NCI-H128 (cell line): ENCODE data around the gene HEMK1.

Experiments
- DNase-seq: peaks from one replicate; lab custom pipeline; 2025; ENCODE audit not compliant: unreplicated experiment; lab: John Stamatoyannopoulos, UW

Gene HEMK1

DNA sequence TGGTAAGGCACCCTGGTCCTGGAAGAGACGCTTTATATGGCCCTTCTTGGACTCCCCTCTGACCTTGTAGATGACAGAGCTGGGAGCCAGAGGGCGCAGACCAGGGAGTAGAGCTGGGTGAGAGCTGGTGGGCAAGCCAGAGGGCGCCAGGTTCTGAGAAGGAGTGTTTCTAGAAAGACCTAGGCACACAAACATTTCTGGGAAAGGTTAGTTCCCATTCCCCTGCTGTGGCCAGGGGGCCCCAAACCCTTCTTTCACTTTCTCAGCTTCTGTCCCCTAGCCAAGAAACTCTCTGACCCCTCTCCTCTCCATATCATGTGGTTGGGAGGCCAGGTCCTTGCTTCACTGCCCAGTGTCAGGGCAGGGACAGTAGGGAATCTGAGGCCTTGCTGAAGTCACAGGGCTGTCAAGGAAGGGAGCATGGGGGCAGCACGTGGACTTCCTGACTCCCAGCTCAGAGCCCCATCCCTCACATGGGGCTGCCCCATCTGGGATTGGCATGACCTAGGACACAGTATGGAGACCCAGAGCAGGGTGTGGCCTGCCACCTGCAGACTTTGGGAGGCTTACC is 3.6 kb downstream of the HEMK1 start:
- DNase-seq, result no peak

DNA sequence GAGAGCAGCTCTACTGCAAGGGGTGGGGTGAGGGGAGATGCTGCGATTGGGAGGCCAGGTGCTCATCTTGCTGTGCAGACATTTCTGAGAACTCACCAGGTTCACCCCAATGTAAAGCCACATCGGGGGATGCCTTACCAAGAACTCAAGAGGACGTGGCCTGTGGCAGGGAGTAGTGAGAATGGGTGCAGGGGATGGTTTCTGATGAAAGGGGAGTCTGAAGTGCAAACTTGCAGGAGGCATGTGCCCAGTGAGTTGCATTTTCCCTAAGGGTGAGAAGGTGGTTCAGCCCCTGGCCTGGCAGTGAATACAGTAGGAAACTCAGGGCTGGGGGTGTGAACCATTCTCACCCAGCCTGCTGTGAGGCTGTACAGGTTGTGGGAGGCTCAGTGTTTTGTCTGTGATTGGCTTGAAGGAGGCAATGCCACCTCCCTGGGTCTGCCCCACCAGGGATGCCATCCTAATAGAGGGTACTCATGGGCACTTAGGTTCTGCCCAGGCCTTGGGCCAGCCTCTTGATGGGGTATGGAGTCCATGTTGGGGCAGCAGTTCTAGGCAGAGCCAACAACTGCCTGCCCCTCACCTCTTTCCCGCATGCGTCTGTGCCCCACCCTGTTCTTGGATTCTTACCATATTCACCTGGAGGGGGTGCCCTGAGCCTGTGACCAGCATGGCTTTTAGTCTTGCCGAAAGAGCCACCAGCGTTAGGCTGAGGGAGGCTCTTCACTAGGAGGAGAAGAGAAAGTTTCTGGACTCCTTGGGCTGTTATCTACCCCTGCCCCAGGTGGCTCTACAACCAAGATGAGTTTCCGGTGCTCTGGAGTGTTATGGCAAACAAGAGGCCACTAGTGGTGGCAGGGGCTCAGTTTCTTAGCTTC is 4.5 kb downstream of the HEMK1 start:
- no peak for DNase-seq

DNA sequence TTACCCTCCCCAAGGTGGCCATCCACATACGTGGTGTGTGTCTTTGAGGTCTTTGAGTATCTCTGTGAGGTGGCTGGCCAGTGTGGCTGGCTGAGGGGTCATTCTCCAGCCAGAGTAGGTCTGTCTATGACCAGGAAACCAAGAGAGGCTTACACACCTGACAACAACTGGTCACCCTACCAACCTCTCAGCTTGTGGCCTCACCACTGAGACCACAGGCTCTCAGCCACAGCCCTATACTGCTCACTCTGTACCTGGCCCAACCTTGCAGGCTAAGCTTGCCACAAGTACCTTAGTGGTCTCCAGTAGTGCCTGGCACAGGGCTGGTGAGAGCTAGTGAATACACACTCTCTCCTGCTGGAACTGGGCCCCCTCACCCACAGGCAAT is 5.1 kb downstream of the HEMK1 start:
- DNase-seq, result no peak

DNA sequence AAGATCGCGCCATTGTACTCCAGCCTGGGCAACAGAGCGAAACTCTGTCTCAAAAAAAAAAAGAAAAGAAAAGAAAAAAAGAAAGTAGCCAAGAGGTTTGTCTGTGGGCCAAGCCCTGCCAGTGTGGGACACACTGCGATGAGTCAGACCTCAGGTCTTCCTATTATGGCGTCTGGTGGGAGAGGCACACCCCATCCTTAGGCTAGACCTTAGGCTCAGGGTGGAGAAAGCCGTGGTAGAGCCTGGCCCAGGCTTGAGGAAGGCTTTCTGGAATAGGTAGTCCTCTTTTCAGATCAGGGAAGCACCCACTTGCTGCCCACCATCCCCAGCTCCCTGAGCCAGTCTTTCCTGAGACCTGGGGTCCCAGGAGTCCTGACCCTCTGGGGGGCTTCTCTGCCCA is 6.0 kb downstream of the HEMK1 start:
- no peak for DNase-seq

DNA sequence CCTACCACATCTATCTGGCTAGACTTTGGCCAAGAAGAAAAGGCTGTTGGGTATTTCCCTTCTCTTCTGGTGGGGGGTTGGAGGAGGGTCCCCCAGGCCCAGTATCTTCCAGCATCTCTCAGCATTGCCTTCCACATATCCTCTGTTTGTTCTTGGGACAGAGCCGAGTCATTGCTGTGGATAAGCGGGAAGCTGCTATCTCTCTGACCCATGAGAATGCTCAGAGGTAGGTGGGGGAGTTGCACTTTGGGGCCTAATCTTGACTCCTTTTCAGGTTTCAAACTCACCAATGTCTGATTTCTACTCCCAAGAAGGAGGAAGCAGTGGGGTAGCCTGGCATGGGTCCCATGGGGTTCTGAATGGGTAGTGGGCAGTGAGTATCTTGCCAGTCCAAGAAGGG is 8.0 kb downstream of the HEMK1 start:
- DNase-seq, result no peak

DNA sequence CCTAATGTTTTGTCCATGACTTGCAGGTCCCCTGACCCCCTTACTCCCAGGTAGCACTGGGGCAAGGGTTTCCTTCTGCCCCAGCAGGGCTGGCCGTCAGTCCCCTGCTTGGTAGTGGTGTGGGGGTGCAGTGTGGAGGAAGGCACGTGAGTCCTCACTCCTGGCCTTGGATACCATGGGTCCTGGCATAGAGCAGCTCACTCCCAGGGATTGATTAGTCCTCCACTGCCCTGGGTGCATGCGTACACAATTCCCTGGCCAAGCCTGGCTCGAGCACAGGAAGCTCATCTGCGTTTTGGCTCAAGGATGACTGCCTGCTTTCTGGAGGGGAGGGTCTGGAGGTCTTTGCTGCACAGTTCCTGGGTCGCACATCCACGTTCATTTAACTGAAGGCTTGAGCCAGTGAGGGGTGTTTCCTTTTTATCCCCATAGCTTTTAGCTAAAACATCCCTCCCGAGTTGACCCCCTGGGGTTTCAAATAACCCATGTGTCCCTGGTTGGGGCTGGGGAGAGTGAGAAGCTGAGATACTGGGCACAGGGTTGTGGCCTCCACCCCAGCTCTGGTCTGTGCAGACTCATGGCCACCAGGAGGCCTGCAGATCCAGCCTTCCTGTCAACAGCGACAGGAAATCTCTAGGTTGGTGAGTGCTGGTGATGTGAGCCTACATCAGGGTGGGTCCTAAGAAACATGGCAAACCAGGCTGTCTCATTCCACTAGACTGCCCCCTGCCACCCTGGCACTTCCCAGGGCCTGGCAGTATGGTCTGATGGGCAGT is 11.5 kb downstream of the HEMK1 start:
- no peak for DNase-seq

GRCh38 chr3:50581459-50581842 is 12.1 kb downstream of the HEMK1 start:
- no peak for DNase-seq

DNA sequence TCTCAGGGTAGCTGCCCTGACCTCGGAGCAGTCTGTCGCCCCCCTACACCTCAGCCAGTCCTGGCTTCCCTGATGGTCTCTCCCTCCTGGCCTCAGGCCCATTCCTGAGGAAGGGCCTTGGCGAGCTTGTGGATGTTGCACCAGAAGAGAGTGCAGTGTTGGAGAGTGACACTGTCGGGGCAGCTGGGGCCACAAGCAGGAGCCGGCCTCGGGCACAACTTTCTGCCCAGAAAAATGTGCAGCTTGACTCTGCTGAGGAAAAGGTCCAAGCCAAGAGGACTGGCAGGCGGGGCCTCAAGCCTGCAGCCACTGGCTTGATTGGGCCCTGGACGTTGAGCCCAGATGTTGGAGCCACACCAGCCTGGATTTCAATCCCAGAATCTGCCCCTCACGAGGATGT is 12.8 kb downstream of the HEMK1 start:
- no peak for DNase-seq

GRCh38 chr3:50583897-50584296 is 14.6 kb downstream of the HEMK1 start:
- DNase-seq, result no peak

- DNase-seq, result no peak
Measured at GRCh38 chr3:50584391-50584790, 15.1 kb downstream of the HEMK1 start.

DNA sequence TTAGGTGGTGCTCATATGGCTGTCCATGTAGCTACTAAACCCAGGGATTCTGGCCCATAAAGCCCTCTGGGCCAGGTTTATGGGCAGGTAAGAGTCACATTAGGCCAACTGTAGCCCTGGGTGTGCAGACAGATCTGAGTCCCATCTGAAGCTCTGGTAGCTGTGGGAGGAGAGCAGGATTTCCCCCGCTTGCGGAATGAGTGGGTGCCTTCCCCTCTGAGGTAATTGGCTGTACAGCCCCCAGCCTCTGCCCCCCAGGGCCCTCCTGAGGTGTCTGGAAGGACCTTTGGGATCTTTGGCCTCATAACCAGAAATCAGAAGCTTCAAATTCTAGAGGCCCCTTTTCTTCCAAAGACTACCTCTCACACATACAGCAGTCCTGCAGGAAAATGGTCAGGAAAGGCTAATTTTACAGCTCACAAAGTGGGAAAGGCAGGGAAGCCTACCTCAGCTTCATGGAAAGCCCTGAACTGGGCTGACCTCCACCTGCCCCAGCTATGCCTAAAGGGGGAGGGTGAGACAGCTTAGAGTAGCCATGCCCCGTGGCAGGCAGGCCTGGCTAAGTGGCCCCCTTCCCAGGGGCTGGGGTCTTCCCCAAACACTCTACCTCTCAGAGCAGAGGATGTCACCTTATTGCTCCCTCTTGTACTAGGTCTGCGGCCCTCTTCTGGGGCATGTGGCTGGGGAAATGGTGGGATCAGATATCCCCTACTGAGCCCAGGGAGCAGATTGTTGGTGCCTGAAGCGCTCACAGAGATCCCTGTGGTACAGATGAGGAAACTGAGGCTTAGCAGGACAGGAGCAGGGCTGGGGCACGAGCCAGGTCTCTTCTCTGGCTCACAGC is 16.8 kb downstream of the HEMK1 start:
- DNase-seq, result no peak

- DNase-seq, result no peak
Measured at GRCh38 chr3:50586763-50587070, 17.4 kb downstream of the HEMK1 start.

DNA sequence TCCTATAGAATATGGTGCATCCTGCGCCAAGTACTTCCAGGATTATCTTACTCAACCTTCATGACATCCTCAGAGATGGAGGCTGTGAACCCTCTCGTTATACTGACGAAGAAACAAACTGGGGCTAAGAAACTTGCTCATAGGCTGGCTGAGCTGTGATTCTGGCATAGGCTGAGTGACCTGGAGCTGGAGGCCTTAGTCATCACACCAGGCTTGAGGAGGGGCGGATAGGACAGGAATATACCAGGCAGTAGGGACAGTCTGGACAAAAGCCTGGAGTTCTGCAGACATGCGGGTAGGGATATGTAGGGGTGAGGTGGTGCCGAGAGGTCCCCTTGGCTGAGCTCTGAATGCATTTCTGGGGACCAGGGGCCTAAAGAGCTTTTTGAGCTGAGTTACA is 18.1 kb downstream of the HEMK1 start:
- DNase-seq, result no peak

DNA sequence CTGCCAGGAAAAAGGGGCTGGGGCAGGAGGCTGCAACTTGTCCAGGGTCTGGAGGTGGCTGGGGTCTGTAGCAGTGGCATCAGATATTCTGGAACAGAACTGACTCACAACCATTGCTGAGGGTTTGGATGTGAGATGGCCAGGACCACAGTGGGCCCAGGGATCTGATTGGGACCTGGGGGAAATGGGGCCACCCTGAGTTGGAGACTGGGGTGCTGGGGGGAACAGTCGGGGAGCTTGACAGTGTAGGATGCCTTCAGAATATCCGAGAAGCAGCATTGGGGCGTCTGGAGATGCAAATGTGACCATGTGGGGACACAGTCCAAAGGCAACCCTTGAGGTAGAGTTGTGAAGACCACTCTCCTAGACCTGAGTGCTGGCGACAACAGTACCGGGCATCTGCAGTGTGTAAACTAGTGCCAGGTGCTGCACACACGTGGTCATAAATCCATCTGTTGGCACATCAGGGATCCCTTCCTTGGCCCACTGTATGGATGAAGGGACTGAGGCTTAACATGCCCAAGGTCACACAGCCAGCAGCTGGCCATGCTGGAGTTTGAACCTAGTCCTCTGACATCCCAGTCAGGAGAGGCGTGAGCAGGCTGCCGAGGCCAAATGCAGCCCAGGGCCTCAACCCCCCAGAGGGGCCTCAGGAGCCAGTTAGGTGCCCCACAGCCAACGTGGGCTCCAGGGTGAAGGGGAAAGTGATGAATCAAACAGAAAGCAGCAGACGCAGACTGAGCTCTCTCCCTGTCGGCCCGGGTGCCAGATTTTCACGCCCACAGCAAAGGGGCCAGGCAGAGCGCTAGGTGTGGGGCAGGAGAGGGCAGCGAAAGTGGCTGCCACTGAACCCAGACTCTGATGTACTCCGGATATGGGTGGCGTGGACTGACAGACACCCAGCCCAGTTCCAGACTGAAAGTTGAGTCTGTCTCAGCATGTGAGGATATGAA is 18.8 kb downstream of the HEMK1 start:
- DNase-seq, result no peak

DNA sequence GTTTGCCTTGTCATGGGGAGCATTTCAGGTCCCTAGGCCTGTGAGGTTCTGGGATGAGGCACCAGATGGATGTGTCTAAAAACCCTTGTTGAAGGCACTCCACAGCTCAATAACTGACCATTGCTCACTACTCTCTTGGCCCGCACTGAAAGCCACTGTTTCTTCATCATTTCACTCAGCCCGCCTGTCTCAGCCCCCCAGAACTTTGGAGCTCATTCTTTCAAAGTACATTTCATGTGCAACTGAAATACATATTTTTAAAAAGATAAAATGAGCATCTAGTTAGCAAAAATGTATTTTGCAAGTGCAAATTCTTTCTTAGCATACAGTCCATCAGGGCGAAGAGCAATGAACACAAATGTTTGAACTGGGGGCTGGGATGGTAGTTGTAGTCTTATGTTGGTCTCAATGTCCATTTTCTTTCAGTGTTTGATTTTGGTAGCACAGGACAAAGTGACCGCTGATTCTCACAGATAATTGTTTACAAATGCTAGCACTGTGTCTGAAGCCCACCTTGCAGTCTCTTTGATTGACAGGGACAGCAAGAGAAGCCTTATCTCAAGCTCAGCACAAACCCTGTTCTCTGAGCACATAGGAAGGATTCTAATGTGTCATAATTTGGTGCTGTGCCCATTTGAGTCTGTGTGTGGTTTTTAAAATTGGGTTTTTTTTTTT is 19.6 kb downstream of the HEMK1 start:
- DNase-seq, result no peak

- DNase-seq, result no peak
Measured at GRCh38 chr3:50591196-50591741, 21.9 kb downstream of the HEMK1 start.

- DNase-seq, result no peak
Measured at GRCh38 chr3:50592568-50592967, 23.2 kb downstream of the HEMK1 start.

DNA sequence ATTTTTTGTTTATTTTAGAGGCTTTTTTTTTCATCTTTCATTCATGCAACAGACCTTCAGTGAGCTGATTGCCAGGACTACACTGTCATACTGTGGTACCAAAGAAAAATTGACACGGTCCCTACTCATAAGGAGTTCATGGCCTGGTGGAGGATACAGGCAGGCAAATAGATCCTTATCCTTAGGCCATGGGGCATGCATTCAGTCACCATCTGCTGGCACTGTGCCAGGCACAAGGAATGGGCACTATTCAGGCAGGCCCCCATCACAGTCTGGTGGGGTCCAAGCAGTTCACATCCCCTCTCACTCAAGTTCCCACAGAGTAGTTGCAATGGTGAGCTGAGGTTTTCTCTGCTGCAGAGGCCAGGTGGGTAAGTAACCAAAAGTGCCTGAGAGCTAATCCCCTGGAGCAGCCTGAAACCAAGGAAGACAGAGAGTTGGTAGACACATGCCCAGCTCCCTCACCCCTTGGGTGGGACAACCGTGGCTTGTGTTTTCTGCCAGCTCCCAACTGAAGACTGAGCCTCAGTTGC is 25.0 kb downstream of the HEMK1 start:
- DNase-seq, result no peak

DNA sequence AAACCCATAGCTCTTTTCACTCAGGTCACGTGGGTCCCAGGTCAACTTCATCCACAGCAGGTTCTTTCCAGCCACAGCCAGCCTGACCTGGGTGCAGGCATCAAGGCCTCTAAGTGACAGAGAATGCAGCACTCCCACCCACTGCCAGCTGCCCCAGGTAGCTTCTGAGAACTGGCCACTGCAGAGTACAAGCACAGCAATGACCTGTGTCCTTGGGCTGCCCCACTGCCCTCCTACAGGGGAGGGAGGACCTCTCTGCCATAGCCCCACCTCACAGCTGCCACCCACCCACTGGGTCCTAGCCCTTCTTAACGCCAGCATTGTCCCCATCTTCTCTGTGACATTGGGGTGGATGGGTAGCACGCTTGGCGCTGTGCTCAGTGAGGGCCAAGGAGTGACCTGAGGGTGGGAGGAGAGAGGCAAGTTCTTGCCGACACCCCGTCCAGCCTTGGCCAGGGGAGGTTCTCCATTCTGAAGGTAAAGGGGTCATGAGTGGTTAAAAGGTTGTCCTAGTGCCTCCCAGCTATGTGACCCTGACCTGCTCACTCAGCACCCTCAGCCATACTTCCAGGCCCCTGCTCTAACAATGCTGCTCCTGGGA is 29.9 kb downstream of the HEMK1 start:
- DNase-seq, result no peak
